ENCODE measurements around the gene NBAS. TPM values are rescaled to one million over a fixed set of nuclear protein-coding genes. Genes with fewer than 3 reads are reported as not detected.
"Not testable (repeated sequence)": the region's sequence is repeated elsewhere in the genome, so short reads cannot be mapped to it uniquely, and the experiment has no call there.

The NBAS gene
- total RNA-seq, 1 donor from 2014 or later = 52.9 TPM

GRCh38 chr2:15212249-15212648 lies 348.9 kb downstream of the NBAS start:
- Mint-ChIP-seq H3K9me3 (peaks cover 45% of the 10 kb centered on the region), H3K36me3 (peaks cover 40% of the 10 kb centered on the region), H3K27me3 (ENCODE audit: low read depth) (no peaks in the 10 kb centered on the region), H3K27ac (no peak overlapping the region), H3K4me3 (no peak overlapping the region), H3K4me1 (no peaks in the 10 kb centered on the region)
- no peak for TF ChIP-seq CTCF (IDR thresholded peaks at IDR 0.05; ENCODE audit: unreplicated experiment)
- DNase-seq (ENCODE audit: low spot score in 2 of 2, unreplicated experiment in 2 of 2) = no peak

GRCh38 chr2:15210542-15210941 lies 350.6 kb downstream of the NBAS start:
- not testable (repeated sequence) for H3K27ac Mint-ChIP-seq; H3K27me3 Mint-ChIP-seq (ENCODE audit: low read depth); DNase-seq (ENCODE audit: low spot score in 2 of 2, unreplicated experiment in 2 of 2); H3K4me1 Mint-ChIP-seq; H3K4me3 Mint-ChIP-seq
- Mint-ChIP-seq H3K36me3 (peaks cover 50% of the 10 kb centered on the region), H3K9me3 (peaks cover 54% of the 10 kb centered on the region)

GRCh38 chr2:15206419-15206818 lies 354.7 kb downstream of the NBAS start:
- no peak for DNase-seq (ENCODE audit: low spot score in 2 of 2, unreplicated experiment in 2 of 2)
- Mint-ChIP-seq H3K27me3 (ENCODE audit: low read depth) (no peaks in the 10 kb centered on the region), H3K9me3 (peaks cover 50% of the 10 kb centered on the region), H3K27ac (no peak overlapping the region), H3K4me3 (no peak overlapping the region), H3K4me1 (no peaks in the 10 kb centered on the region), H3K36me3 (peaks cover 39% of the 10 kb centered on the region)
- no peak for TF ChIP-seq CTCF (IDR thresholded peaks at IDR 0.05; ENCODE audit: unreplicated experiment)

- peaks cover 35% of the 10 kb centered on the region for H3K36me3 Mint-ChIP-seq
- no peak for TF ChIP-seq CTCF (IDR thresholded peaks at IDR 0.05; ENCODE audit: unreplicated experiment)
- H3K9me3 Mint-ChIP-seq = peaks cover 45% of the 10 kb centered on the region
- no peak overlapping the region for H3K27ac Mint-ChIP-seq
- DNase-seq (ENCODE audit: low spot score in 2 of 2, unreplicated experiment in 2 of 2) = no peak
- H3K4me3 Mint-ChIP-seq = no peak overlapping the region
- H3K27me3 Mint-ChIP-seq (ENCODE audit: low read depth) = no peaks in the 10 kb centered on the region
- H3K4me1 Mint-ChIP-seq = no peaks in the 10 kb centered on the region
Measured at GRCh38 chr2:15205562-15205961, 355.6 kb downstream of the NBAS start.

- peaks cover 8% of the 10 kb centered on the region for H3K4me1 Mint-ChIP-seq
- H3K27ac Mint-ChIP-seq = no peak overlapping the region
- DNase-seq (ENCODE audit: low spot score in 2 of 2, unreplicated experiment in 2 of 2) = no peak
- H3K9me3 Mint-ChIP-seq = peaks cover 11% of the 10 kb centered on the region
- no peak overlapping the region for H3K4me3 Mint-ChIP-seq
- no peaks in the 10 kb centered on the region for H3K27me3 Mint-ChIP-seq (ENCODE audit: low read depth)
- no peak for TF ChIP-seq CTCF (IDR thresholded peaks at IDR 0.05; ENCODE audit: unreplicated experiment)
- peaks cover 14% of the 10 kb centered on the region for H3K36me3 Mint-ChIP-seq
Measured at GRCh38 chr2:15201009-15201408, 360.1 kb downstream of the NBAS start.

- Mint-ChIP-seq H3K27me3 (ENCODE audit: low read depth) (no peaks in the 10 kb centered on the region), H3K4me3 (no peak overlapping the region), H3K9me3 (peaks cover 7% of the 10 kb centered on the region), H3K27ac (no peak overlapping the region), H3K36me3 (peaks cover 12% of the 10 kb centered on the region), H3K4me1 (peaks cover 10% of the 10 kb centered on the region)
- DNase-seq (ENCODE audit: low spot score in 2 of 2, unreplicated experiment in 2 of 2) = no peak
- no peak for TF ChIP-seq CTCF (IDR thresholded peaks at IDR 0.05; ENCODE audit: unreplicated experiment)
Measured at GRCh38 chr2:15200581-15200980, 360.6 kb downstream of the NBAS start.

Data from mesothelial cell of epicardium (in vitro differentiated cells).